HCT116 (cell line): Measurements from ENCODE around the gene GALNS. TPM values are rescaled to one million over a fixed set of nuclear protein-coding genes. Genes with fewer than 3 reads are reported as not detected.

Source experiments
- ATAC-seq: fragments of 200-7000 bp; cut with Tn5 transposase; 2 replicates; pipeline ENCODE4 v1.9.1; 2020; ENCODE audit warnings: mild to moderate bottlenecking, moderate library complexity
- BruUV-seq: library from RNA; stranded (reverse); fragments of 400-500 nt; replicated peaks from 2 replicates; lab custom pipeline; 2021; lab: Mats Ljungman, UMichigan
- CTCF ChIA-PET: fragments of 300-600 bp; sonication (Branson Sonifier 250); formaldehyde crosslinking; loops from one replicate; lab custom pipeline; 2021; ENCODE audit warnings: antibody characterized with exemption; lab: Charles Lee
- POLR2A ChIA-PET: fragments of 300-600, 350-600 bp; sonication (Branson Sonifier 250); formaldehyde crosslinking; loops from one replicate; lab custom pipeline; 2021; ENCODE audit warnings: antibody characterized with exemption; lab: Charles Lee
- RAD21 ChIA-PET, 2 experiments: fragments of 300-600 bp; sonication (Branson Sonifier 250); formaldehyde crosslinking; loops; one replicate each; lab custom pipeline; 2023; ENCODE audit warnings: low total read pairs in 2 of 2; ENCODE audit not compliant: uncharacterized antibody in 2 of 2, unreplicated experiment in 2 of 2, low non-redundant PET in 1 of 2; lab: Charles Lee
- DNase-seq: peaks from one replicate; pipeline ENCODE4 v3.0.0-alpha.2; 2010; ENCODE audit warnings: low read depth, low spot score
- H2AFZ ChIP-seq: fragments of 200-600 bp; shearing (Covaris generic), sonication (generic); 2 replicates; pipeline ENCODE4 v1.6.1; 2017; ENCODE audit warnings: low read depth, mixed run types, mixed read lengths, antibody characterized with exemption, low read length; ENCODE audit not compliant: poor library complexity, severe bottlenecking
- H3K27ac ChIP-seq: 2 replicates; pipeline ENCODE4 v1.5.1; 2012; ENCODE audit warnings: low read depth, low read length
- H3K27me3 ChIP-seq: fragments of 200-600 bp; sonication (generic); 2 replicates; pipeline ENCODE4 v1.6.1; 2016; ENCODE audit warnings: mixed run types, low read length, mixed read lengths; ENCODE audit not compliant: insufficient read depth
- H3K36me3 ChIP-seq, 2 experiments: fragments of 200-500 bp in 1 of 2; fragments of 200-600 bp in 1 of 2; sonication (Bioruptor generic) in 1 of 2; sonication (generic) in 1 of 2; 2 replicates each; pipeline versions ENCODE4 v1.5.1 to v1.6.1; 2014 to 2016; ENCODE audit warnings: low read length in 2 of 2, inconsistent platforms in 1 of 2, mixed read lengths in 1 of 2, mixed run types in 1 of 2; ENCODE audit not compliant: insufficient read depth in 2 of 2, control insufficient read depth in 1 of 2
- H3K4me1 ChIP-seq, 2 experiments: fragments of 200-600 bp in 1 of 2; sonication (generic) in 1 of 2; 2 replicates each; pipeline versions ENCODE4 v1.5.1 to v1.6.1; 2012 to 2017; ENCODE audit warnings: low read length in 2 of 2, inconsistent platforms in 1 of 2, mild to moderate bottlenecking in 1 of 2, mixed read lengths in 1 of 2, mixed run types in 1 of 2, moderate library complexity in 1 of 2; ENCODE audit not compliant: insufficient read depth in 2 of 2, control insufficient read depth in 1 of 2
- H3K4me2 ChIP-seq: fragments of 200-600 bp; sonication (generic); 2 replicates; pipeline ENCODE4 v1.6.1; 2017; ENCODE audit warnings: mixed run types, low read length, mixed read lengths
- H3K4me3 ChIP-seq, 2 experiments: fragments of 200-600 bp in 1 of 2; sonication (generic) in 1 of 2; replicated peaks in 1 of 2; 2 replicates each; pipeline ENCODE4 v1.5.1; 2011 to 2016; ENCODE audit warnings: low read length in 2 of 2, control low read depth in 1 of 2, low read depth in 1 of 2, mild to moderate bottlenecking in 1 of 2, mixed read lengths in 1 of 2, mixed run types in 1 of 2
- H3K79me2 ChIP-seq: fragments of 200-600 bp; sonication (generic); 2 replicates; pipeline ENCODE4 v1.6.1; 2017; ENCODE audit warnings: mild to moderate bottlenecking, mixed run types, low read length, moderate library complexity, mixed read lengths; ENCODE audit not compliant: insufficient read depth
- H3K9ac ChIP-seq: fragments of 200-600 bp; sonication (generic); 2 replicates; pipeline ENCODE4 v1.6.1; 2016; ENCODE audit warnings: low read length, mixed read lengths
- H3K9me2 ChIP-seq: fragments of 200-600 bp; sonication (generic), shearing (Covaris generic); 2 replicates; pipeline ENCODE4 v1.6.1; 2017; ENCODE audit warnings: mixed run types, mild to moderate bottlenecking, moderate library complexity; ENCODE audit not compliant: insufficient read depth
- H3K9me3 ChIP-seq, 2 experiments: fragments of 200-500 bp in 1 of 2; fragments of 200-600 bp in 1 of 2; sonication (Bioruptor generic) in 1 of 2; sonication (generic) in 1 of 2; 2 replicates each; pipeline ENCODE4 v1.6.1; 2014 to 2017; ENCODE audit warnings: low read length in 2 of 2, mixed read lengths in 2 of 2, inconsistent platforms in 1 of 2, low read depth in 1 of 2, mild to moderate bottlenecking in 1 of 2, mixed run types in 1 of 2, moderate library complexity in 1 of 2; ENCODE audit not compliant: control insufficient read depth in 1 of 2, insufficient read depth in 1 of 2
- H4K20me1 ChIP-seq: fragments of 200-600 bp; sonication (generic), shearing (Covaris generic); 2 replicates; pipeline ENCODE4 v1.6.1; 2017; ENCODE audit warnings: mixed run types, mild to moderate bottlenecking, moderate library complexity; ENCODE audit not compliant: insufficient read depth
- CBX3 ChIP-seq: IDR thresholded peaks from 2 replicates; pipeline ENCODE4 v1.6.1; 2012; ENCODE audit warnings: low read depth
- CEBPB ChIP-seq: IDR thresholded peaks from 2 replicates; pipeline ENCODE4 v1.6.1; 2012; ENCODE audit warnings: low read depth
- CTCF ChIP-seq, 3 experiments: fragments of 200-600 bp in 1 of 3; sonication (generic) in 1 of 3; IDR thresholded peaks in 2 of 3; conservative IDR thresholded peaks in 1 of 3; 2 replicates each; pipeline ENCODE4 v1.5.1; 2012 to 2017; ENCODE audit warnings: low read depth in 2 of 3, low read length in 2 of 3, antibody characterized with exemption in 1 of 3, borderline replicate concordance in 1 of 3, control low read depth in 1 of 3, mild to moderate bottlenecking in 1 of 3, mixed read lengths in 1 of 3, mixed run types in 1 of 3, moderate library complexity in 1 of 3; ENCODE audit not compliant: insufficient read depth in 1 of 3
- EGR1 ChIP-seq: IDR thresholded peaks from 2 replicates; pipeline ENCODE4 v1.6.1; 2012; ENCODE audit warnings: low read depth
- EZH2 ChIP-seq: fragments of 200-600 bp; sonication (generic); IDR thresholded peaks from 2 replicates; pipeline ENCODE4 v1.6.1; 2017; ENCODE audit warnings: antibody characterized with exemption, mixed run types
- FOSL1 ChIP-seq: IDR thresholded peaks from 2 replicates; pipeline ENCODE4 v1.6.1; 2012; ENCODE audit warnings: low read depth
- JUND ChIP-seq: IDR thresholded peaks from 2 replicates; pipeline ENCODE4 v1.6.1; 2012
- MAX ChIP-seq: IDR thresholded peaks from 2 replicates; pipeline ENCODE4 v1.6.1; 2012
- POLR2A ChIP-seq: IDR thresholded peaks from 2 replicates; pipeline ENCODE4 v1.7.0; 2011; ENCODE audit warnings: borderline replicate concordance; ENCODE audit not compliant: insufficient read depth, insufficient read length; ENCODE audit errors: extremely low read depth
- POLR2AphosphoS5 ChIP-seq: IDR thresholded peaks from 2 replicates; pipeline ENCODE4 v1.6.1; 2011; ENCODE audit warnings: mild to moderate bottlenecking, low read depth, low read length, moderate library complexity
- RAD21 ChIP-seq: IDR thresholded peaks from 2 replicates; pipeline ENCODE4 v1.6.1; 2012; ENCODE audit warnings: low read depth, mild to moderate bottlenecking
- REST ChIP-seq: IDR thresholded peaks from 2 replicates; pipeline ENCODE4 v1.6.1; 2012; ENCODE audit warnings: low read depth
- SIN3A ChIP-seq: IDR thresholded peaks from 2 replicates; pipeline ENCODE4 v1.6.1; 2012; ENCODE audit warnings: low read depth
- SP1 ChIP-seq: IDR thresholded peaks from 2 replicates; pipeline ENCODE4 v1.6.1; 2012; ENCODE audit warnings: low read depth
- TCF7L2 ChIP-seq: IDR thresholded peaks from 2 replicates; pipeline ENCODE4 v1.7.0; 2011; ENCODE audit warnings: borderline replicate concordance, inconsistent platforms; ENCODE audit not compliant: insufficient read depth, insufficient read length; ENCODE audit errors: extremely low read depth
- YY1 ChIP-seq: IDR thresholded peaks from 2 replicates; pipeline ENCODE4 v1.6.1; 2011; ENCODE audit warnings: low read length, low read depth, moderate library complexity, mild to moderate bottlenecking; ENCODE audit not compliant: insufficient replicate concordance; ENCODE audit errors: extremely low read depth
- ZBTB33 ChIP-seq: IDR thresholded peaks from 2 replicates; pipeline ENCODE4 v1.6.1; 2011; ENCODE audit warnings: mild to moderate bottlenecking, low read length, moderate library complexity; ENCODE audit not compliant: insufficient replicate concordance; ENCODE audit errors: extremely low read depth
- ZFX ChIP-seq: fragments of 450-650 bp; IDR thresholded peaks from 2 replicates; pipeline ENCODE4 v1.6.1; 2017
- ZNF274 ChIP-seq: fragments of 200-500 bp; sonication (Bioruptor generic); IDR thresholded peaks from 2 replicates; pipeline ENCODE4 v1.6.1; 2014; ENCODE audit warnings: mild to moderate bottlenecking, low read depth, low read length, inconsistent platforms
- intact Hi-C: fragments of 100-400 bp; cut with micrococcal nuclease; formaldehyde crosslinking; loops from 2 replicates; pipeline ENCODE4 v1.10.0; 2022
- total RNA-seq: library from RNA; stranded (reverse); gene quantifications from one replicate; pipeline ENCODE4 v1.2.1, GENCODE V29; 2021; ENCODE audit not compliant: unreplicated experiment

GALNS gene
- total RNA-seq, 1 experiment from 2014 or later = 44.6 TPM

- Histone ChIP-seq H3K9ac (no peak overlapping the region), H2AFZ (no peak overlapping the region), H3K27ac (no peak overlapping the region), H3K4me1 (no peaks in the 10 kb centered on the region), H3K4me2 (no peak overlapping the region), H3K9me2 (no peaks in the 10 kb centered on the region), H3K27me3 (no peaks in the 10 kb centered on the region), H4K20me1 (no peaks in the 10 kb centered on the region), H3K4me3 (no peak overlapping the region), H3K9me3 (no peaks in the 10 kb centered on the region), H3K36me3 (peaks cover 4 to 6% of the 10 kb centered on the region in 2 experiments; a peak in 3 of 4 replicates), H3K79me2 (no peaks in the 10 kb centered on the region)
- CTCF ChIA-PET = interaction anchor here (1.0 kb wide), 1 partner anchor 9 kb away, joined by 3 read pairs; the partner anchor contains the start of genes GALNS and TRAPPC2L
- ATAC-seq (no peak), DNase-seq (no peak)
- intact Hi-C loops = no loop called here
- POLR2A ChIA-PET = no interaction called here
- no TSS peak for BruUV-seq
- RAD21 ChIA-PET = no interaction called here
- TF ChIP-seq SIN3A (no peak), REST (no peak), CEBPB (no peak), JUND (no peak), RAD21 (no peak), ZFX (no peak), SP1 (no peak), TCF7L2 (no peak), FOSL1 (no peak), EZH2 (no peak), EGR1 (no peak), ZBTB33 (no peak), ZNF274 (no peak), POLR2A (no peak), YY1 (no peak), CBX3 (no peak), MAX (no peak), CTCF (IDR thresholded peaks at IDR 0.05 in 2 of 3, conservative IDR thresholded peaks at IDR 0.05 in 1 of 3; ENCODE audit: borderline replicate concordance in 1 of 3, insufficient read depth in 1 of 3, low read depth in 2 of 3, low read length in 2 of 3) (no peak), POLR2AphosphoS5 (no peak)
Measured at GRCh38 chr16:88865742-88866141, 9.0 kb upstream of the GALNS start.
